ENCODE measurements around the gene ABCA9. TPM values are rescaled to one million over a fixed set of nuclear protein-coding genes. Genes with fewer than 3 reads are reported as not detected.

Gene ABCA9
- polyA plus RNA-seq, 1 donor from 2014 or later, result 0.69 TPM

- Histone ChIP-seq H4K20me1 (ENCODE audit: insufficient read depth) (no peaks in the 10 kb centered on the region), H3K27ac (ENCODE audit: low read length) (no peak overlapping the region), H3F3A (ENCODE audit: insufficient read depth, low read length, poor library complexity, severe bottlenecking) (no peaks in the 10 kb centered on the region), H3K4me3 (ENCODE audit: low read length) (no peak overlapping the region), H3K36me3 (ENCODE audit: insufficient read depth, low read length) (no peaks in the 10 kb centered on the region), H3K79me2 (replicated peaks; ENCODE audit: insufficient read depth, low read length) (no peaks in the 10 kb centered on the region), H3K9me2 (ENCODE audit: insufficient read depth, low read length) (no peaks in the 10 kb centered on the region), H3K4me2 (ENCODE audit: low read length) (no peak overlapping the region), H3K27me3 (ENCODE audit: insufficient read depth, low read depth, low read length) (no peaks in the 10 kb centered on the region), H2AFZ (ENCODE audit: low read depth, low read length) (no peak overlapping the region), H3K9ac (ENCODE audit: low read length) (no peak overlapping the region), H3K9me3 (ENCODE audit: low read length) (no peaks in the 10 kb centered on the region)
- TF ChIP-seq POLR2AphosphoS5 (IDR thresholded peaks at IDR 0.05) (no peak), CTCF (IDR thresholded peaks at IDR 0.05; ENCODE audit: poor library complexity, severe bottlenecking) (no peak), RAD21 (conservative IDR thresholded peaks at IDR 0.05) (no peak), SMC3 (conservative IDR thresholded peaks at IDR 0.05; ENCODE audit: poor library complexity) (no peak), EZH2 (IDR thresholded peaks at IDR 0.05; ENCODE audit: borderline replicate concordance, insufficient read depth, low read length, poor library complexity, severe bottlenecking) (no peak), EP300 (conservative IDR thresholded peaks at IDR 0.05; ENCODE audit: poor library complexity, severe bottlenecking) (no peak), MXI1 (conservative IDR thresholded peaks at IDR 0.05; ENCODE audit: poor library complexity, severe bottlenecking) (no peak), TAF1 (IDR thresholded peaks at IDR 0.05; ENCODE audit: low read depth) (no peak)
- TF ChIP-seq, protein P1, sequence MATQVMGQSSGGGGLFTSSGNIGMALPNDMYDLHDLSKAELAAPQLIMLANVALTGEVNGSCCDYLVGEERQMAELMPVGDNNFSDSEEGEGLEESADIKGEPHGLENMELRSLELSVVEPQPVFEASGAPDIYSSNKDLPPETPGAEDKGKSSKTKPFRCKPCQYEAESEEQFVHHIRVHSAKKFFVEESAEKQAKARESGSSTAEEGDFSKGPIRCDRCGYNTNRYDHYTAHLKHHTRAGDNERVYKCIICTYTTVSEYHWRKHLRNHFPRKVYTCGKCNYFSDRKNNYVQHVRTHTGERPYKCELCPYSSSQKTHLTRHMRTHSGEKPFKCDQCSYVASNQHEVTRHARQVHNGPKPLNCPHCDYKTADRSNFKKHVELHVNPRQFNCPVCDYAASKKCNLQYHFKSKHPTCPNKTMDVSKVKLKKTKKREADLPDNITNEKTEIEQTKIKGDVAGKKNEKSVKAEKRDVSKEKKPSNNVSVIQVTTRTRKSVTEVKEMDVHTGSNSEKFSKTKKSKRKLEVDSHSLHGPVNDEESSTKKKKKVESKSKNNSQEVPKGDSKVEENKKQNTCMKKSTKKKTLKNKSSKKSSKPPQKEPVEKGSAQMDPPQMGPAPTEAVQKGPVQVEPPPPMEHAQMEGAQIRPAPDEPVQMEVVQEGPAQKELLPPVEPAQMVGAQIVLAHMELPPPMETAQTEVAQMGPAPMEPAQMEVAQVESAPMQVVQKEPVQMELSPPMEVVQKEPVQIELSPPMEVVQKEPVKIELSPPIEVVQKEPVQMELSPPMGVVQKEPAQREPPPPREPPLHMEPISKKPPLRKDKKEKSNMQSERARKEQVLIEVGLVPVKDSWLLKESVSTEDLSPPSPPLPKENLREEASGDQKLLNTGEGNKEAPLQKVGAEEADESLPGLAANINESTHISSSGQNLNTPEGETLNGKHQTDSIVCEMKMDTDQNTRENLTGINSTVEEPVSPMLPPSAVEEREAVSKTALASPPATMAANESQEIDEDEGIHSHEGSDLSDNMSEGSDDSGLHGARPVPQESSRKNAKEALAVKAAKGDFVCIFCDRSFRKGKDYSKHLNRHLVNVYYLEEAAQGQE (IDR thresholded peaks at IDR 0.05; ENCODE audit: borderline replicate concordance), result no peak
These were observed 79.4 kb downstream of the ABCA9 start for GRCh38 chr17:68981288-68981687.

DNA sequence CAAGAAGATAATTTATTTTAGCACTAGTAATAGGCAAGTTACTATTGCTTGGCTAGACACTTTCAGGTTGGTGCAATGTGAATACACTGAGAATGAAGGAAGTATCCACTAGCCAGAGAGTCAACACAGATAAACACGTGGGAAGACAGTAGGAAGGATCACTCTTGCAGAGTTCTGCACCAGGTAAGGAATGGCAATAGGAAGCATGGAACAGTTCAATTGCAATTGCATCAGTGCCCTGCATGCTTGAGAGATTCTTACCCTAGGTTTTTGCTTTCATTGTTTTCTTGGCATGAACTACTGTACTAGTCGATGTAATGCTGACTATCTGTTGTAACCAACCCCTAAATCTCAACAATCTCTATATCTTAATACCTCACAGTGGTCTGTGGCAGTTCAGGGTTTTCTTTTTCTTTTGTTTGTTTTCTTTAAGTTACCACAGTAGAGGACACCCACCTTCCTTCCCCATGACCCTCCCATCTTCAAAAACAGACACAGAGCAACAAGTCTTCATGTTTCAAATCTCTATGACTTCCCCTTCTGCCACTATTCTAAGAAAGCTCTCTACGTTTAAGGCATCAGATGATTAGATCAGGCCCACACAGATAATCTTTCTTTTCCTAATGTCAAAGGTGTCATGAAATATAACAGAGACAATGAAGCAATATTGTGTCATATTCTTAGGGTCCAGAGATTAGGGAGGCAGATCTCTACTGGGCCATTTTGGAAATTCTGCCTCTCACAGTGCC is 87.5 kb downstream of the ABCA9 start:
- Histone ChIP-seq H3K27me3 (ENCODE audit: insufficient read depth, low read depth, low read length) (no peaks in the 10 kb centered on the region), H3K79me2 (replicated peaks; ENCODE audit: insufficient read depth, low read length) (no peaks in the 10 kb centered on the region), H2AFZ (ENCODE audit: low read depth, low read length) (no peak overlapping the region), H3F3A (ENCODE audit: insufficient read depth, low read length, poor library complexity, severe bottlenecking) (no peaks in the 10 kb centered on the region), H3K36me3 (ENCODE audit: insufficient read depth, low read length) (no peaks in the 10 kb centered on the region), H3K9ac (ENCODE audit: low read length) (no peak overlapping the region), H4K20me1 (ENCODE audit: insufficient read depth) (no peaks in the 10 kb centered on the region), H3K4me3 (ENCODE audit: low read length) (no peak overlapping the region), H3K9me2 (ENCODE audit: insufficient read depth, low read length) (no peaks in the 10 kb centered on the region), H3K9me3 (ENCODE audit: low read length) (no peaks in the 10 kb centered on the region), H3K27ac (ENCODE audit: low read length) (no peak overlapping the region), H3K4me2 (ENCODE audit: low read length) (no peak overlapping the region)
- no peak for TF ChIP-seq SMC3 (conservative IDR thresholded peaks at IDR 0.05; ENCODE audit: poor library complexity)
- no peak for TF ChIP-seq POLR2AphosphoS5 (IDR thresholded peaks at IDR 0.05)
- no peak for TF ChIP-seq MXI1 (conservative IDR thresholded peaks at IDR 0.05; ENCODE audit: poor library complexity, severe bottlenecking)
- TF ChIP-seq CTCF (IDR thresholded peaks at IDR 0.05; ENCODE audit: poor library complexity, severe bottlenecking), result no peak
- no peak for TF ChIP-seq TAF1 (IDR thresholded peaks at IDR 0.05; ENCODE audit: low read depth)
- TF ChIP-seq, protein P1 (IDR thresholded peaks at IDR 0.05; ENCODE audit: borderline replicate concordance), result no peak
- no peak for TF ChIP-seq RAD21 (conservative IDR thresholded peaks at IDR 0.05)
- TF ChIP-seq EZH2 (IDR thresholded peaks at IDR 0.05; ENCODE audit: borderline replicate concordance, insufficient read depth, low read length, poor library complexity, severe bottlenecking), result no peak
- no peak for TF ChIP-seq EP300 (conservative IDR thresholded peaks at IDR 0.05; ENCODE audit: poor library complexity, severe bottlenecking)

All from neural cell (in vitro differentiated cells).